Cardiac ventricle fibroblast (primary cell): Measurements from ENCODE around the gene GJC3. TPM values are rescaled to one million over a fixed set of nuclear protein-coding genes. Genes with fewer than 3 reads are reported as not detected.

Experiments
- total RNA-seq: library from RNA; depleted of rRNA; stranded (reverse); fragments of >200 nt; gene quantifications from 2 replicates; pipeline ENCODE4 v1.2.3, GENCODE V29; 2015

GJC3 gene, protein sequence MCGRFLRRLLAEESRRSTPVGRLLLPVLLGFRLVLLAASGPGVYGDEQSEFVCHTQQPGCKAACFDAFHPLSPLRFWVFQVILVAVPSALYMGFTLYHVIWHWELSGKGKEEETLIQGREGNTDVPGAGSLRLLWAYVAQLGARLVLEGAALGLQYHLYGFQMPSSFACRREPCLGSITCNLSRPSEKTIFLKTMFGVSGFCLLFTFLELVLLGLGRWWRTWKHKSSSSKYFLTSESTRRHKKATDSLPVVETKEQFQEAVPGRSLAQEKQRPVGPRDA
- total RNA-seq: not detected in 2 replicates

DNA sequence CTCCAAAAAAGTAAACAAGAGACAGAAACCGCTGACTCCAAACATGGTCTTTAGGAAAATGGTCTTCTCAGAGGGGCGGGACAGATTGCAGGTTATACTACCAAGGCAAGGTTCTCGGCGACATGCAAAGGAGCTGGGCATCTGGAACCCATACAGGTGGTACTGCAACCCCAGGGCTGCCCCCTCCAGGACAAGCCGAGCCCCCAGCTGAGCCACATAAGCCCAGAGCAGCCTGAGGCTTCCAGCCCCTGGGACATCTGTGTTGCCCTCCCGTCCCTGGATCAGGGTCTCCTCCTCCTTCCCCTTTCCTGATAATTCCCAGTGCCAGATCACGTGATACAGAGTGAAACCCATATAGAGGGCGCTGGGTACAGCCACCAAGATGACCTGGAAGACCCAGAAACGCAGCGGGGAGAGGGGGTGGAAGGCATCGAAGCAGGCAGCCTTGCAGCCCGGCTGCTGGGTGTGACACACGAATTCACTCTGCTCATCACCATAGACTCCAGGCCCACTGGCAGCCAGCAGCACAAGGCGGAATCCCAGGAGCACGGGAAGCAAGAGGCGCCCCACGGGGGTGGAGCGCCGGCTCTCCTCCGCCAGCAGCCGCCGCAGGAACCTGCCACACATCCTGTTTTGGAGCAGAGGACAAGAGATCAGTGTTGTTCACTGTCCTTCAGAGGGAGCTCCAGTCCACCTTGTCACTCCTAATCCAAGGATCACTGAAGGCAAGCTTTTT lies at the start of gene GJC3:
Gene GJC3, minus strand, starts transcription at position 627 of the 736 bp plus-strand sequence. Its CDS starts 0 bp downstream, at position 627.

DNA sequence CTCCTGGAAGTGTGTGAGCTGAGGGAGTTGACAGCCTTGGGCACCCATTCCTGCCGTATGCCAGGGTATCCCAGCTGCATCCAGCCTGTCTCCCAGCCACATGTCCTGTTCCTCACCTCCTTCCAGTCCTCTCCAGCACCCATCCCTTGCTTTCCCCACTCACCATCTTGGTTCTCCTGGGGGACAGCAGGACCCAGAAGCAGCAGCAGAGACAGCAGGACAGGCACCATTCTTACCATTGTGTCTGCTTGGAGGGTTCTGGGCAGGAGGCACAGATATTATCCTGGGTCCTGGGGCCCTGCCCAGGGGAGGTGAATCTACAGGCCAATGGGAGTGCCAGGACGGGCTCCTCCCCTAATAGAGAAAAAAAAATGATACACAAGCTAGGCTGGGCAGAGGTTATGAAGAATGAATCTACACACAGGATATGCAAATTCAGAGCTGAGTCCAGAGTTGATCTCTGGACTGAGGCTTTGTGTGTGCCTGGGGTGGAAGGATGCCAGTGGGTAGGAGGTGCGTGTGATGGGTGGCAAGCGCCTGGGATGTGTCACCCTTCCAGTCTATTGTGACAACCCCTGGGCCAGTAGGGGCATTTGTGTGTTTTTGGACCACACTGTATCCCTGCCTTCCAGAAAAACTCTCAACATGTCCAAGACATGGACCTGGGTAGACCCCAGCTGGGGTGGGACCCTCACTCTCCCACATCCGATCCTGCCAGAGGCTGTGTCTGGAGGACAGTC lies 46.5 kb upstream of the GJC3 start, which contains the start of gene AZGP1:
Gene AZGP1, minus strand, starts transcription at position 250 of the 740 bp plus-strand sequence. Its CDS starts 11 bp downstream, at position 239.

DNA sequence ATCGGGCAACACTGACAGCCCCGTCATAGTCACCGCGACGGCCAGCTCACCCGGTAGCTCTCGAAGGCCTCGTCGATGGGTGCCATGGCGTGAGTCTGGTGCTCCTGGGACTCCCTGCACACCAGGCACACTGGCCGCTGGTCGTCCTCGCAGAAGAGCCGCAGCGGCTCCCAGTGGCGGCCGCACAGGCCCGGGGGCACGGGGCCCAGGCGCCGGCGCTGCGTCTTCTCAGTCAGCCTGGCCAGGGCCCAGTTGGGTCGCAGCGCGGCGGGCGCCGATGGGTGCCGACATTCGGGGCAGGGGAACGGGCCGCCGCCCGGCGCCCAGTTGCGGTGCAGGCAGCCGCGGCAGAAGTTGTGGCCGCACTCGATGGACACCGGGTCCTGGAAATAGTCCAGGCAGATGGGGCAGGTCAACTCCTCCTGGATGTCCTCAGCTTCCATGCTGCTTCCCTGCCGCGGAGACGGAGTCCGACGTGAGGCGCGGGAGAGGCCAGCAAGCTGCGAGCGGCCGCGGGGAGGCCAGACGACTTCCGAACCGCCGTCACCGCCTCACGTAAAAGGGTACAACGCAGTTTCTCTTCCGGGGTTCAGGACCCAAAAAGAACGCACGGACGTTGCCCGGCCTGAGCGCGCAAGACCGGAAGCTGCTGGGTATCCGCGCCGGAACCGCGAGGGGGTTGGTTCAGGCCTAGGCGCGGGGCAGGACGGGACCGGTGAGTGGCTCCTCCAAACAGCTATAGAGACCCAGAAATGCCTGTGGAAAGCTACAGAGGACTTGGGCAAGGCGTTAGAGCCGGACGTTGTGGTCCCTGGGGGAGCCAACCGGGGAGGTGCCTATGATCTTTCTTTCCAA lies 10.2 kb downstream of the GJC3 start, which contains the start of gene TRIM4:
Gene TRIM4, minus strand, starts transcription at position 572 of the 855 bp plus-strand sequence. Its CDS starts 129 bp downstream, at position 443.

DNA sequence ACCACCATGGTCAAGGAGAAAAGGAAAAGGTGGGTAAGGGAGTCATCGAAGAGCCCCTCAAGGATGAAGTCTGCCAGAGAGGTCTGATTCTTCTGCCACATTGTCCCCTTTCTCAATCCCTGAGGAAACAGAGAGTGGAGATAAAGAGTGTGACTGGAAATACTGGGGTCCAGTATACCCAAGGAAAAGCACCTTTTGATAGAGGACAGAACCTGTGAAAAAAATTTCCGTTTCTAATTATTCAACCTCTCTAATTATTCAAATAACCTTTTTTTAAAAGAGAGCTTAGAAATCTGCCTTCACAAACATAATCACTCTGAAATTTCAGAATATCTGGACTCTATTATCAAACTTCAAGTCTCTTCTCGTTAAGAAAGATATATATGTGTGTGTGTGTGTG lies 52.5 kb downstream of the GJC3 start, which contains the start of gene OR2AE1:
Gene OR2AE1, minus strand, starts transcription at position 101 of the 400 bp plus-strand sequence. Its CDS starts 0 bp downstream, at position 101.

Other genes with a start within 250 kb of the GJC3 start
- not detected in 2 replicates for gene CYP3A5, start 249.6 kb downstream of the GJC3 start, total RNA-seq
- gene CYP3A7, start 194.4 kb downstream of the GJC3 start, total RNA-seq: not detected in 2 replicates
- gene CYP3A4, start 145.4 kb downstream of the GJC3 start, total RNA-seq: not detected in 2 replicates
- not detected in 2 replicates for gene CYP3A43, start 101.6 kb downstream of the GJC3 start, total RNA-seq
- 0.25 TPM in 1 of 2 replicates, not detected in the other for gene OR2AE1, start 52.6 kb downstream of the GJC3 start, total RNA-seq
- gene TRIM4, start 10.1 kb downstream of the GJC3 start, total RNA-seq: 32.7 and 33.8 TPM in 2 replicates
- 1.3 and 2.1 TPM in 2 replicates for gene AZGP1, start 46.4 kb upstream of the GJC3 start, total RNA-seq
- gene ZKSCAN1, start 86.0 kb upstream of the GJC3 start, total RNA-seq: 31.2 and 34.4 TPM in 2 replicates
- gene ZSCAN21, start 120.2 kb upstream of the GJC3 start, total RNA-seq: 8.4 and 9.9 TPM in 2 replicates
- gene ZNF3, start 152.1 kb upstream of the GJC3 start, total RNA-seq: 9.7 and 14.7 TPM in 2 replicates
- 38.5 and 41.9 TPM in 2 replicates for gene COPS6, start 159.3 kb upstream of the GJC3 start, total RNA-seq
- gene MCM7, start 171.8 kb upstream of the GJC3 start, total RNA-seq: 11.0 and 17.1 TPM in 2 replicates
- gene AP4M1, start 172.0 kb upstream of the GJC3 start, total RNA-seq: 17.2 and 18.4 TPM in 2 replicates
- 29.0 and 44.7 TPM in 2 replicates for gene TAF6, start 189.7 kb upstream of the GJC3 start, total RNA-seq
- gene CNPY4, start 190.0 kb upstream of the GJC3 start, total RNA-seq: 15.3 and 16.2 TPM in 2 replicates
- 4.6 and 5.7 TPM in 2 replicates for gene MBLAC1, start 197.3 kb upstream of the GJC3 start, total RNA-seq
- 117 and 132 TPM in 2 replicates for gene LAMTOR4, start 219.3 kb upstream of the GJC3 start, total RNA-seq
- gene TRAPPC14, start 229.1 kb upstream of the GJC3 start, total RNA-seq: 4.0 and 4.5 TPM in 2 replicates
- 0.98 and 1.00 TPM in 2 replicates for gene GAL3ST4, start 239.0 kb upstream of the GJC3 start, total RNA-seq
- gene GPC2, start 247.8 kb upstream of the GJC3 start, total RNA-seq: 0.05 TPM in 1 of 2 replicates, not detected in the other
- gene STAG3, start 248.3 kb upstream of the GJC3 start, total RNA-seq: 0.87 and 2.6 TPM in 2 replicates